HL-60 (cell line): ENCODE data around the gene TMEM143.

Experiments used
- DNase-seq, 2 experiments: peaks; one replicate each; pipeline ENCODE4 v3.0.0-alpha.2; 2010 to 2020; ENCODE audit warnings: low read depth in 1 of 2, low spot score in 1 of 2
- H3K27ac ChIP-seq: fragments of 250-450 bp; sonication (Bioruptor Pico); replicated peaks from 2 replicates; pipeline ENCODE4 v1.5.1; 2020; ENCODE audit warnings: mild to moderate bottlenecking, moderate library complexity
- H3K27me3 ChIP-seq: fragments of 250-450 bp; sonication (Bioruptor Pico); 2 replicates; pipeline ENCODE4 v1.5.1; 2021; ENCODE audit warnings: mild to moderate bottlenecking, moderate library complexity; ENCODE audit not compliant: insufficient read depth, poor library complexity, severe bottlenecking
- H3K4me3 ChIP-seq: replicated peaks from 2 replicates; pipeline ENCODE4 v1.5.1; 2011; ENCODE audit warnings: mild to moderate bottlenecking, control low read depth, low read length; ENCODE audit not compliant: insufficient read depth
- CTCF ChIP-seq: IDR thresholded peaks from one replicate; pipeline ENCODE4 v1.5.1; 2011; ENCODE audit warnings: low read length, control low read depth, inconsistent platforms; ENCODE audit not compliant: insufficient read depth
- GABPA ChIP-seq: IDR thresholded peaks from 2 replicates; pipeline ENCODE4 v1.6.1; 2012; ENCODE audit warnings: low read depth
- POLR2AphosphoS5 ChIP-seq: IDR thresholded peaks from 2 replicates; pipeline ENCODE4 v1.6.1; 2012; ENCODE audit warnings: low read depth
- SPI1 ChIP-seq: IDR thresholded peaks from 2 replicates; pipeline ENCODE4 v1.6.1; 2012; ENCODE audit warnings: low read depth, mild to moderate bottlenecking, borderline replicate concordance
- TF ChIP-seq, protein P1 (sequence below): IDR thresholded peaks from 2 replicates; pipeline ENCODE4 v1.6.1; 2012; ENCODE audit warnings: low read depth; ENCODE audit not compliant: insufficient replicate concordance

Gene TMEM143

DNA sequence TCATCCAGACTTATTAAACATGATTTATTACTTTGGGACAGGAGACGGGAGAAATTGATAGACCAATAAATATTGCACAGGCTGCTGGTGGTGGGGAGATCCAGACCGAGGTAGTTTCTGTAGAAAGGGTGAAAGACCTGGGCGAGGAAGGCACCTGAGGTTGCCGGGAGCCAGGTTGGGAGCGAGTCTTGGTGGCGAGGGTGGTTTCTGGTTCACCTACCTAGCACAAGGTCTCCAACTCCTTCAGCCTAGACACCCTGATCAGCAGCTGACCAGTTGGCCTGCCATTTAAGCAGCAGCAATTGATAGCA is 31.4 kb downstream of the TMEM143 start:
- no peak for TF ChIP-seq POLR2AphosphoS5
- TF ChIP-seq GABPA = no peak
- TF ChIP-seq, protein P1, sequence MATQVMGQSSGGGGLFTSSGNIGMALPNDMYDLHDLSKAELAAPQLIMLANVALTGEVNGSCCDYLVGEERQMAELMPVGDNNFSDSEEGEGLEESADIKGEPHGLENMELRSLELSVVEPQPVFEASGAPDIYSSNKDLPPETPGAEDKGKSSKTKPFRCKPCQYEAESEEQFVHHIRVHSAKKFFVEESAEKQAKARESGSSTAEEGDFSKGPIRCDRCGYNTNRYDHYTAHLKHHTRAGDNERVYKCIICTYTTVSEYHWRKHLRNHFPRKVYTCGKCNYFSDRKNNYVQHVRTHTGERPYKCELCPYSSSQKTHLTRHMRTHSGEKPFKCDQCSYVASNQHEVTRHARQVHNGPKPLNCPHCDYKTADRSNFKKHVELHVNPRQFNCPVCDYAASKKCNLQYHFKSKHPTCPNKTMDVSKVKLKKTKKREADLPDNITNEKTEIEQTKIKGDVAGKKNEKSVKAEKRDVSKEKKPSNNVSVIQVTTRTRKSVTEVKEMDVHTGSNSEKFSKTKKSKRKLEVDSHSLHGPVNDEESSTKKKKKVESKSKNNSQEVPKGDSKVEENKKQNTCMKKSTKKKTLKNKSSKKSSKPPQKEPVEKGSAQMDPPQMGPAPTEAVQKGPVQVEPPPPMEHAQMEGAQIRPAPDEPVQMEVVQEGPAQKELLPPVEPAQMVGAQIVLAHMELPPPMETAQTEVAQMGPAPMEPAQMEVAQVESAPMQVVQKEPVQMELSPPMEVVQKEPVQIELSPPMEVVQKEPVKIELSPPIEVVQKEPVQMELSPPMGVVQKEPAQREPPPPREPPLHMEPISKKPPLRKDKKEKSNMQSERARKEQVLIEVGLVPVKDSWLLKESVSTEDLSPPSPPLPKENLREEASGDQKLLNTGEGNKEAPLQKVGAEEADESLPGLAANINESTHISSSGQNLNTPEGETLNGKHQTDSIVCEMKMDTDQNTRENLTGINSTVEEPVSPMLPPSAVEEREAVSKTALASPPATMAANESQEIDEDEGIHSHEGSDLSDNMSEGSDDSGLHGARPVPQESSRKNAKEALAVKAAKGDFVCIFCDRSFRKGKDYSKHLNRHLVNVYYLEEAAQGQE = no peak
- TF ChIP-seq CTCF = no peak
- TF ChIP-seq SPI1 = no peak
- Histone ChIP-seq H3K27ac (peak overlapping the region; percentile 81), H3K4me3 (peak overlapping the region; percentile 39), H3K27me3 (no peaks in the 10 kb centered on the region)
- no peak for DNase-seq

- H3K4me3 ChIP-seq = peak overlapping the region; percentile 38
- no peaks in the 10 kb centered on the region for H3K27me3 ChIP-seq
- DNase-seq = peak; percentile 93 to 94
- H3K27ac ChIP-seq = peak overlapping the region; percentile 80
- TF ChIP-seq, protein P1 = no peak
- TF ChIP-seq CTCF = no peak
- no peak for TF ChIP-seq SPI1
- TF ChIP-seq POLR2AphosphoS5 = peak; percentile 50; the same call in 1 of the 2 replicates
These were observed 33.6 kb downstream of the TMEM143 start for GRCh38 chr19:48330012-48330681.

- Histone ChIP-seq H3K4me3 (no peak overlapping the region), H3K27me3 (no peaks in the 10 kb centered on the region), H3K27ac (peak overlapping the region; percentile 80)
- DNase-seq = peak; percentile 45 to 46
- TF ChIP-seq GABPA (no peak), SPI1 (no peak)
- TF ChIP-seq, protein P1 = no peak
These were observed 34.4 kb downstream of the TMEM143 start for GRCh38 chr19:48329167-48329891.
